HT1080 (cell line): ENCODE measurements around the gene TSPAN8. TPM values are rescaled to one million over a fixed set of nuclear protein-coding genes. Genes with fewer than 3 reads are reported as not detected.
A peak's percentile ranks its signal among the peaks of the same experiment; 100 is the strongest.
"Not testable (repeated sequence)": the region's sequence is repeated elsewhere in the genome, so short reads cannot be mapped to it uniquely, and the experiment has no call there.

ENCODE experiments used
- DNase-seq: peaks from one replicate; pipeline ENCODE4 v3.0.0-alpha.2; 2015; ENCODE audit warnings: low read depth
- total RNA-seq: library from RNA; depleted of rRNA; stranded (reverse); fragments of >200 nt; shearing (Covaris generic); gene quantifications from 2 replicates; pipeline ENCODE4 v1.2.3, GENCODE V29; 2014; rRNA removed

TSPAN8 gene
- total RNA-seq, 1 experiment from 2014 or later: not detected

DNA sequence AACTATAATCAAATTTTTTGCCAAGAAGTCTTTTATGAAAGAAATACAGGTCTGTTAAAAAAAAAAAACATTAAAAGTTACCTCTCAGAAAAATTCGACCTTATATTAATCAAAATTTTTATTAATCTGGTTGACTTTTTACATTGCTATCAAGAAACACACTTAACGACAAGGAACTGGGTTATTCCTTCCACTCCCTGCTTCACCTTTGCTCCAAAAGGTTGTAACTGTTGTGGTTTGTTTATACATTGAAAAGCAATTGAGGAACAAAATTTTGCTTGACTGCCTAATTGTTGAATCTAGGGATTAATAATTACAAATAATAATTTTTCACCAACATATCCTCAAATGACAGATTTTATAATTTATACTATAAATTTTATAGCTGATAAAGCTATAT, 28.4 kb downstream of the TSPAN8 start:
- no peak for DNase-seq

DNA sequence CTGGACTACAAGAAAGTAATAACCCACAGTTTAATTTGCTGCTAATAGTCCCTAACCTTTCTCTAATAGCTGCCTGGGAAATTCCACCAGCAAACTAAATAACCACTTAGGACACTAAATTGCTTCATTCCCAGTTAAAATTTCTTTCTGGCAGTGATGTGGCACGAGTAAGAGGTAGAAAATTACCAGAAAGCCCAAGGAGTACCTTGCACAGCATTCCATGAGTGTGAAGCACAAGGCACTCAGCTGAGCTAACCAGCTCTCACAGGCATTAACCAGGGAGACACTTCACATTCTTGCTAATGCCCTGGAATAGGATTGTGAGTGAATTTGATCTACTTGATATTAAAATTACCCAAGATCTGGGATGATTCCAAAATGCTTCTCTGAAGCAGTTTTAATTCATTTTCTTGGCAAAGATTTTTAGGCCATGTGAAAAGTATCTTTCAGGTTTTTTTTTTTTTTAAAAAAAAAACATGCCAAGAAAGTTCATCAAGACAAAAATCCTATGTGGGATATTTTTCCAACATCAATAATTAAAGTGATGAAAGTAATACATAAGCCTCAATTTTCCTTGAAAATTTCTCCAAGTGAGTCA, 29.5 kb downstream of the TSPAN8 start:
- DNase-seq: no peak

DNA sequence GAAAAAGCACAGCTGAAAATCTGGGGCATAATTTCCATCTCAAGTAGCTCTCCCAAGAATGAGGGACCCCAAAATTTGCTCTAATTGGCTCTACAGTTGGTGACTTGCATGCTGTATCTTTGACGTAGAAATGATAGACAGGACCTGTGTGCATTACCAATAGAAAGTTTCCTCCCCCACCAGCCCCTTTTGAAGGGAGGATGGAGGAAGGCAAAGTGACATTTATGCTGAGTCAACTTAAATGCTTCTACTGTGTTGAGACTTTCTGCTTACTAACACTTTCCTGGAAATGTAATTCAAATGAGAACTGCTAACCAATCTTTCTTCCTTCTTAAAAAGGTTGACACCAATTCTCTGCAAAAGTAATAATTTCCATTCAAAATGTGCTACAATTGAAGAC, 31.9 kb downstream of the TSPAN8 start:
- no peak for DNase-seq

DNA sequence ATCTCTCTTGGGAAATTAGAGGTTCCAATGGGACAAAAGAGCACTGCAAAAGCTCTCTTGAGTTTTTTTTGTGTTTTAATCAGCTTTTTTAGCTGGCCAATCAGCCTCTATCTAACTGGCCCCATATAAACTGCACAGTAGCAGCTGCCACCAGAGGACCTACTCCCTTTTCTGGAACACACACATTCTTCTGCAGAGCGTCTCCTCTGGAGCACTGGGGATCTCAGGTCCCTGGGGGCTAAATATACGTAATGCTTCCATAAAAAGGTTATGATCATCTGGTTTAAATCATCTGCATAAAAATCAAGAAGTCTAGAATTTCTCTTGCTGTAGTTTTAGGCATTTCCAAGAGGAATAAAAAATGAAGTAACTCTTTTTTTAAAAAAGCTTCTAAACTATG, 32.3 kb downstream of the TSPAN8 start:
- DNase-seq: no peak

DNA sequence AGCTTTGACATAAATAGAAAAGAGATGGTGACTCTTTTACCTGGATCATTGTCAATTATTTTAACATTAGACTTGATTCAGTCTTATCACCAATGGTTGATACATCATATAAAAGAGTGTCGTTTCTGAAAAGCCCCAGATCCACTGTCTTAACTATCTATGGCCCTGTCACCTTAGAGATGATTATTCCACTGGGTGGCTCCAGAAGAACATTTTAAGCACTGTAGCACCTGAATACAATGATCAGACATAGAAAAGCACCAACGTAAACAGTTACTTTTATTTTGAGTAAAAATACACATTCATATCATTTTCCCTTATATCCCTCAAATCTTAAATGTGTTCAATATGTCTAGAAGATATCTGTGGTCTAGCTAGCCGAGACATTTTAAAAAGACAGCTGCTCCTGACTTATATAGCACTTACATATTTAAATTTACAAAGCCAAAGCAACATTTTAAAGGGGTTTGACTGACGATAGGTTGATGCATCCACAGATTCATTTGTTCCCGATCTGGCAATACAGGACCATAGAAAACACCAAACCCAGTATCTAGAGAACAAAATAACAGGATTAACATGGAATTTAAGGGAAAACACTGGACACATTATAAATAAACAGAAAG, 32.9 kb downstream of the TSPAN8 start:
- DNase-seq: no peak

DNA sequence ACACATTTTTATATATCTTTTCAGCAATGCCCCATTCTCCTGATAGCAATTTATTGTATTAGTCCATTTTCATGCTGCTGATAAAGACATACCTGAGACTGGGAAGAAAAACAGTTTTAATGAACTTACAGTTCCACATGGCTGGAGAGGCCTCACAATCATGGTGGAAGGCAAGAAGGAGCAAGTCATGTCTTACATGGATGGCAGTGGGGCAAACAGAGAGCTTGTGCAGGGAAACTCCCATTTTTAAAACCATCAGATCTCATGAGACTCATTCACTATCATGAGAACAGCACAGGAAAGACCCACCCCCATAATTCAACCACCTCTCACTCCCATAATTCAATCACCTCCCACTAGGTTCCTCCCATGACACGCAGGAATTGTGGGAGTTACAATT, 44.7 kb downstream of the TSPAN8 start:
- not testable (repeated sequence) for DNase-seq

DNA sequence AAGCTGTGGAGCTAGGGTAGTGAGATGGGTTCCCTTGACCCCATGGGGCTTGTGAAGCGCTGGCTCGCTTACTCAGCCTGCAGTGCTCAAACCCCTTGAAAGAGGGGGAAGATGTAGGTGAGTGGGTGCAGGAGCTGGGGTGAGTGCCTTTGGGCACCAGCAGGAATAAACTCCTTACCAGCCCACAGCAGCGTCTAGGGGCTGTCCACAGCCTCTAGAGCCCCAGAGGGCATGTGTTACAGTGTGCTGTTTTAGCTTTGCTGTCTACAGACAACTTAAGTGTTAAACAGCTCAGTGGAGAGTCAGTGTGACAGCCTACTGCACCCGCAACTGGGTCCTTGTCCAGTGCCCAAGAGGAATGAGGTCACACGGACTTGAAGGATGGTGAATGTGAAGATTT, 48.0 kb downstream of the TSPAN8 start:
- DNase-seq: no peak

DNA sequence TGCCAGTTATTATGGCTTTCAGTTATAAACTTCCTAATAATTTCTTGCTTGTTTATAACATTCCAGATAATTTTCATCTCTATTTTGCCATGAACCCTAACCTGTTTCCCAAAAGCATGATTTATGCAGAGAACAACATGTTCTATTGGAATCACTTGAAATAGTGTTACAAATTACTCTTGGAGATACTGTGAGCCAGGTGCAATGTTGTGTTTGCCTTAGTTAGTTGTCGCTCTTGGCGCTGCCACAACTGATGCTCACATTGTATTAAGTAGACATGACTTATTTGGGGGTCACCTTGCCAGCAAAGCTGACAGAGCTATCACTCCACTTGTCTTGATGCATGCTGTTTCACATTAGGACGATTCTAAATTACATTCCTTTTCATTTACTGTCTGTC, 49.4 kb downstream of the TSPAN8 start:
- DNase-seq: no peak

DNA sequence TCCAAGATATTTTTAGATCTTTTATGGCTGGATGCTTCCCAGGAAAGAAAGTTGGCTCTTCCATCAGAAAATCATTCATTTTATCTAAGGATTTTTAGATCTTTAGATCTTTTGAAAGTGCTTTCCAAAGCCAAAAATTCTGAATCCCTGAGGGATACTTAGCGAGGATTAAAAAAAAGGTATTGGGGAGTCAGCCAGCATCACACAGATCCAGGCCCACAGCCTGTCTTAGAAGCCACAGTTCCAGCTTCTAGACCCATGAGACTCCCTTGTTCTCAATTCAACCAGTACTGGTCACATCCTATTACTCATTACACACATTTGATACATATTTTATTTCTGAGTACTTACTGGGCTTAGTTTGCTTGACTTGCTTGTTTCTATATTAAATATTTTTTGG, 49.9 kb downstream of the TSPAN8 start:
- DNase-seq: no peak

DNA sequence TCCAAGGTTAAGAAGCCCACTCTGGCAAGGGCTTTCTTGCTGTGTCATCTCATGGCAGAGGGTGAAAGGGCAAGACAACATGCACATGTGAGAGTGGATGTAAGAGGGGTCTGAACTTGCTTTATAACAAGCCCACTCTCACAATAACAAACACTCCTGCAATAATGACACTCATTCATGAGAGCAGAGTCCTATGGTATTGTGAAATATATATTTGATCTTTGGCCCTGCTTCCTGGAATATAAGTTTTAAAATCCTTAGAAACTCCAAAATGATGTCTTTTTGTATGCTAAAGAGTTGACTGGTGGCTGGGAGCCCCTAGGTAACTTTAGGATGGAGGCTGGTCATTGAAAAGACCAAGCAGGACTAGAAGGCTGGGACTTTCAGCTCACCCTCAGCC, 51.8 kb downstream of the TSPAN8 start:
- no peak for DNase-seq

DNA sequence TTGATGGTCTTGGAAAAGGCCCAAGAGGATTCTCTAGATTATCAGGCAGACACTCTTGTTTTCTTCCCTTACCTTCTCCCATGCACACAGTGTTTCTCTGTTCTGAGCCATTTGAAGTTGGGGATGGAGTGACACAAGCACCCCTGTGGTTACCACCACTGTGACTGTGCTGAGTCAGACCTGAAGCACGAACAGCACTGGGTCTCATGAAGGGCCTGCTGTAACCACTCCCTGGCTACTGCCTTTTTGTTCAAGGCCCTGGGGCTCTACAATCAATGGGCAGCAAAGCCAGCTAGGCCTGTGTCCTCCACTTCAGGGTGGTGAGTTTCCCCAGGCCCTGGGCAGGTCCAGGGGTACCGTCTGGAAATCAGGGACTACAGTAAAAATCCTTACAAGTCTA, 65.5 kb downstream of the TSPAN8 start:
- DNase-seq: peak; percentile 79

DNA sequence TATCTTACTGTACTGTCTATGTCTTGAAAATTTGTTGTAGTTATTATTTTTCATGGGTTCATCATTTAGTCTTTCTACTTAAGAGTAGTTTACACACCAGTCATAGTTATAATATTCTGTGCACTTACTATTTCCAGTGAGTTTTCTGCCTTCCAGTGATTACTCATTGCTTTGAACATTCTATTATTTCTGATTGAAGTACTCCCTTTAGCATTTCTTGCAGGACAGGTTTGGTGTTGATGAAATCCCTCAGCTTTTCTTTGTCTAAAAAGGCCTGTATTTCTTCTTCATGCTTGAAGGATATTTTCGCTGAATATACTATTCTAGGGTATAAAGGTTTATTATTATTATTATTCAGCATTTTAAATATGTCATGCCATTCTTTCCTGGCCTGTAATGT, 66.8 kb downstream of the TSPAN8 start:
- DNase-seq: no peak

DNA sequence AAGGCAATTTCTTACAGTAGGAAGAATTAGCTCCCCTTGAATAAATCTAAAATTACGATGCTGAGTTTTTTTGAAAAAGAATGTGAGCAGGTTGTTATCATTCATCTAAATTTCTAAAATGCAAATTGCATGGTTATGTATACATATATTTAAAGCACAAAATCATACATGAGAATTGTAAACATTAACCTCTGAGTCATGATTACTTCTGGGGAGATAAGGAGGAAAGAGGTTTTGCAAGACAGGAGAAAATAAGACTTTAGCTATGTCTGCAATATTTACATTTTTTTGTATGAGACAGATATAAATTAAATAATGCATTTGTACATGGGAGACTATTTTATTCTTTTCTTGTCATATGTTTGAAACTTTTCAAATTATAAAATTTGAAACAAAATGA, 72.2 kb downstream of the TSPAN8 start:
- DNase-seq: no peak

DNA sequence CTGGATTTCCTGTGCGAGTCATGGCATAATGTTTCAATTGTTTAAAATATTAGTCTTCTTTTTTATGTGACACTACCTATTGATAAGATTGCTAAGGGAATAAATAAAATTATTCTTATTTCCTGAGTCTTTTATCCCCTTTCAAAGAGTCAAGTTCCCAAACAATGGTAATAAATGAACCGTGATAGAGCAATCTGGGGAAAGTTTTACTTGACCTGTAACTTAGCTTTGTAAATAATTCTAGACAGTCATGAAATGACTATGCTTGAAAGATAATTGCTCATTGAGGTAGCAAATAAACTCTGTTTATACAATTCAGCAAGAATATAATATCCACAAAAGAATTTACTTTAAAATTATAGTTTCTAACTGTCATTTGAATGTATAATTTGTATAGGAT, 82.1 kb downstream of the TSPAN8 start:
- no peak for DNase-seq

Other genes starting within 250 kb of the TSPAN8 start
- 2.5 and 6.1 TPM in 2 replicates for gene PTPRR, start 237.3 kb downstream of the TSPAN8 start, total RNA-seq